H1 (cell line): ENCODE data around the gene ABHD15. TPM values are rescaled to one million over a fixed set of nuclear protein-coding genes. Genes with fewer than 3 reads are reported as not detected.
A peak's percentile ranks its signal among the peaks of the same experiment; 100 is the strongest.

Experiments used
- CTCF ChIA-PET: fragments of 300-600 bp; sonication (Branson Sonifier 250); formaldehyde crosslinking; loops from one replicate; lab custom pipeline; 2021; ENCODE audit not compliant: partially characterized antibody; lab: Charles Lee
- POLR2A ChIA-PET: fragments of 300-600 bp; sonication (Branson Sonifier 250); formaldehyde crosslinking; loops from one replicate; lab custom pipeline; 2021; ENCODE audit warnings: inconsistent platforms; ENCODE audit not compliant: partially characterized antibody; lab: Charles Lee
- DNase-seq, 2 experiments: peaks; one replicate each; pipeline versions ENCODE4 v3.0.0 to v3.0.0-alpha.2; 2010 to 2022; ENCODE audit warnings: low spot score in 2 of 2, low read depth in 1 of 2, mixed read lengths in 1 of 2
- FAIRE-seq: peaks from 2 replicates; lab custom pipeline; 2011; peaks lifted over from hg19 to GRCh38; lab: Jason Lieb, UNC
- H2AFZ ChIP-seq: 2 replicates; pipeline ENCODE4 v1.8.1; 2012; ENCODE audit warnings: low read length, inconsistent platforms
- H2AK5ac ChIP-seq: 2 replicates; pipeline ENCODE4 v1.6.1; 2013; ENCODE audit warnings: low read depth, low read length
- H2BK120ac ChIP-seq: replicated peaks from 2 replicates; pipeline ENCODE3; 2013; ENCODE audit warnings: low read depth, low read length, inconsistent platforms
- H2BK12ac ChIP-seq: 2 replicates; pipeline ENCODE4 v1.6.1; 2013; ENCODE audit warnings: low read depth, low read length
- H2BK15ac ChIP-seq: 2 replicates; pipeline ENCODE4 v1.6.1; 2013; ENCODE audit warnings: low read length
- H2BK20ac ChIP-seq: 2 replicates; pipeline ENCODE4 v1.6.1; 2013; ENCODE audit warnings: low read length
- H2BK5ac ChIP-seq: 2 replicates; pipeline ENCODE4 v1.6.1; 2013; ENCODE audit warnings: low read depth, low read length
- H3K14ac ChIP-seq: 2 replicates; pipeline ENCODE4 v1.6.1; 2013; ENCODE audit warnings: inconsistent platforms; ENCODE audit not compliant: insufficient read length
- H3K18ac ChIP-seq: 2 replicates; pipeline ENCODE4 v1.6.1; 2013; ENCODE audit warnings: low read length; ENCODE audit errors: extremely low read depth
- H3K23ac ChIP-seq: 2 replicates; pipeline ENCODE4 v1.6.1; 2013; ENCODE audit warnings: inconsistent platforms; ENCODE audit not compliant: insufficient read length
- H3K23me2 ChIP-seq: 2 replicates; pipeline ENCODE4 v1.6.1; 2013; ENCODE audit warnings: low read depth, low read length
- H3K27ac ChIP-seq: 2 replicates; pipeline ENCODE4 v1.6.1; 2011; ENCODE audit warnings: low read depth, low read length, inconsistent platforms
- H3K27me3 ChIP-seq, 4 experiments: replicated peaks in 1 of 4; 1 replicate in 1 of 4; 2 replicates in 3 of 4; pipeline versions ENCODE4 v1.6.1 to v1.8.1; 2011 to 2013; ENCODE audit warnings: low read length in 3 of 4, mild to moderate bottlenecking in 3 of 4, inconsistent platforms in 2 of 4, mixed read lengths in 2 of 4, moderate library complexity in 1 of 4; ENCODE audit not compliant: control insufficient read depth in 3 of 4, insufficient read depth in 3 of 4; ENCODE audit errors: extremely low read depth in 1 of 4
- H3K36me3 ChIP-seq, 4 experiments: 2 replicates each; pipeline versions ENCODE4 v1.6.1 to v1.8.1; 2011 to 2013; ENCODE audit warnings: mild to moderate bottlenecking in 4 of 4, low read length in 3 of 4, moderate library complexity in 2 of 4, control low read depth in 1 of 4, inconsistent platforms in 1 of 4; ENCODE audit not compliant: insufficient read depth in 4 of 4, control insufficient read depth in 2 of 4
- H3K4ac ChIP-seq: replicated peaks from 2 replicates; pipeline ENCODE3; 2013; ENCODE audit warnings: low read length, low read depth, mixed read lengths, inconsistent platforms; ENCODE audit not compliant: insufficient read length
- H3K4me1 ChIP-seq, 4 experiments: replicated peaks in 1 of 4; 1 replicate in 1 of 4; 2 replicates in 3 of 4; pipeline versions ENCODE4 v1.6.1 to v1.8.1; 2011 to 2013; ENCODE audit warnings: low read length in 3 of 4, inconsistent platforms in 2 of 4, mixed read lengths in 1 of 4; ENCODE audit not compliant: insufficient read depth in 4 of 4, control insufficient read depth in 3 of 4
- H3K4me2 ChIP-seq, 2 experiments: 2 replicates each; pipeline versions ENCODE4 v1.6.1 to v1.8.1; 2011 to 2013; ENCODE audit warnings: low read depth in 2 of 2, low read length in 2 of 2, control low read depth in 1 of 2, inconsistent platforms in 1 of 2, mild to moderate bottlenecking in 1 of 2; ENCODE audit not compliant: insufficient read depth in 1 of 2
- H3K4me3 ChIP-seq, 4 experiments: fragments of 200-600, 300-600 bp in 1 of 4; sonication (generic), shearing (Covaris generic), sonication (Bioruptor Twin) in 1 of 4; 2 replicates each; pipeline versions ENCODE4 v1.5.1 to v1.8.1; 2011 to 2016; ENCODE audit warnings: low read length in 4 of 4, low read depth in 3 of 4, control low read depth in 2 of 4, inconsistent platforms in 2 of 4, mild to moderate bottlenecking in 2 of 4, mixed read lengths in 1 of 4, moderate library complexity in 1 of 4; ENCODE audit not compliant: insufficient read depth in 2 of 4; ENCODE audit errors: extremely low read depth in 1 of 4
- H3K56ac ChIP-seq: replicated peaks from 2 replicates; pipeline ENCODE3; 2013; ENCODE audit warnings: low read depth, mild to moderate bottlenecking, mixed read lengths, low read length, inconsistent platforms; ENCODE audit not compliant: insufficient read length
- H3K79me1 ChIP-seq: 2 replicates; pipeline ENCODE4 v1.6.1; 2013; ENCODE audit warnings: low read depth, low read length, control low read depth
- H3K79me2 ChIP-seq, 2 experiments: 2 replicates each; pipeline versions ENCODE4 v1.6.1 to v1.8.1; 2012 to 2013; ENCODE audit warnings: low read length in 2 of 2, mild to moderate bottlenecking in 2 of 2, inconsistent platforms in 1 of 2; ENCODE audit not compliant: insufficient read depth in 2 of 2, control insufficient read depth in 1 of 2
- H3K9ac ChIP-seq, 4 experiments: replicated peaks in 1 of 4; 1 replicate in 1 of 4; 2 replicates in 3 of 4; pipeline versions ENCODE4 v1.6.1 to v1.8.1; 2011 to 2013; ENCODE audit warnings: low read depth in 3 of 4, low read length in 3 of 4, control low read depth in 2 of 4, mild to moderate bottlenecking in 2 of 4, moderate library complexity in 2 of 4, inconsistent platforms in 1 of 4; ENCODE audit errors: extremely low read depth in 1 of 4
- H3K9me3 ChIP-seq, 2 experiments: 2 replicates each; pipeline versions ENCODE4 v1.6.1 to v1.8.1; 2012 to 2013; ENCODE audit warnings: mild to moderate bottlenecking in 2 of 2, moderate library complexity in 2 of 2, control low read depth in 1 of 2, inconsistent platforms in 1 of 2, low read depth in 1 of 2, low read length in 1 of 2, mixed read lengths in 1 of 2; ENCODE audit not compliant: insufficient read depth in 2 of 2
- H4K20me1 ChIP-seq, 2 experiments: replicated peaks in 1 of 2; 2 replicates each; pipeline versions ENCODE3 to v1.8.1; 2011 to 2013; ENCODE audit warnings: inconsistent platforms in 2 of 2, low read length in 2 of 2, mild to moderate bottlenecking in 1 of 2; ENCODE audit not compliant: insufficient read depth in 2 of 2, control insufficient read depth in 1 of 2
- H4K5ac ChIP-seq: 2 replicates; pipeline ENCODE4 v1.6.1; 2013; ENCODE audit warnings: low read length, low read depth, mixed read lengths, inconsistent platforms; ENCODE audit not compliant: insufficient read length
- H4K8ac ChIP-seq: 2 replicates; pipeline ENCODE4 v1.8.0; 2013; ENCODE audit warnings: mild to moderate bottlenecking, moderate library complexity, low read length, inconsistent platforms; ENCODE audit not compliant: insufficient read depth; ENCODE audit errors: extremely low read depth
- H4K91ac ChIP-seq: replicated peaks from 2 replicates; pipeline ENCODE3; 2013; ENCODE audit warnings: low read length, mixed read lengths, inconsistent platforms; ENCODE audit not compliant: insufficient read length
- ATF3 ChIP-seq: IDR thresholded peaks from 2 replicates; pipeline ENCODE4 v1.6.1; 2011; ENCODE audit warnings: low read depth, mild to moderate bottlenecking, low read length; ENCODE audit not compliant: insufficient read depth
- CEBPB ChIP-seq: IDR thresholded peaks from 2 replicates; pipeline ENCODE4 v1.6.1; 2012; ENCODE audit warnings: low read depth, low read length
- EGR1 ChIP-seq: IDR thresholded peaks from 2 replicates; pipeline ENCODE4 v1.6.1; 2011; ENCODE audit warnings: low read depth, low read length, borderline replicate concordance
- MAX ChIP-seq: IDR thresholded peaks from 2 replicates; pipeline ENCODE4 v1.6.1; 2012; ENCODE audit warnings: inconsistent platforms
- POLR2AphosphoS5 ChIP-seq: IDR thresholded peaks from 2 replicates; pipeline ENCODE4 v1.6.1; 2011; ENCODE audit warnings: low read depth, low read length
- RBBP5 ChIP-seq: IDR thresholded peaks from 2 replicates; pipeline ENCODE4 v1.7.1; 2012; ENCODE audit warnings: low read depth, mild to moderate bottlenecking, inconsistent platforms, low read length, moderate library complexity, borderline replicate concordance
- SIN3A ChIP-seq, 2 experiments: IDR thresholded peaks in 1 of 2; conservative IDR thresholded peaks in 1 of 2; 2 replicates each; pipeline ENCODE4 v1.6.1; 2011 to 2012; ENCODE audit warnings: low read length in 2 of 2, improper control_type of control experiment in 1 of 2, low read depth in 1 of 2, mild to moderate bottlenecking in 1 of 2
- WGBS, 2 experiments: shearing (Covaris generic) in 1 of 2; methylation state at CpG; one replicate each; pipeline versions ENCODE4 v1.1.6 to v1.1.7; 2013 to 2015; ENCODE audit warnings: low lambda C conversion rate in 2 of 2, mixed read lengths in 2 of 2, inconsistent platforms in 1 of 2, low coverage in 1 of 2, missing lambda C conversion rate in 1 of 2; ENCODE audit not compliant: insufficient replicate concordance in 2 of 2, insufficient coverage in 1 of 2, insufficient read length in 1 of 2; ENCODE audit errors: extremely low coverage in 1 of 2, missing lambda C conversion rate in 1 of 2; 5-methylcytosine and 5-hydroxymethylcytosine counted together
- polyA plus RNA-seq, 7 experiments: library from polyadenylated mRNA; depleted of rRNA in 3 of 7; stranded (reverse) in 5 of 7; unstranded in 2 of 7; fragments of >200 nt in 5 of 7; fragments of 200-250 nt in 2 of 7; gene quantifications; 1 replicate in 5 of 7; 2 replicates in 1 of 7; 4 replicates in 1 of 7; pipeline versions ENCODE4 v1.2.1 to v1.2.3, GENCODE V29; 2011 to 2013; ENCODE audit warnings: missing spikeins in 2 of 7, mixed read lengths in 2 of 7
- total RNA-seq: library from RNA; stranded (reverse); fragmentation: NEBNext Ultra II Directional; extraction: Animal tissue kit (Norgen Biotek cat#: 25700); gene quantifications from 2 replicates; pipeline ENCODE4 v1.2.1, GENCODE V29; 2021
- TF ChIP-seq, protein P1 (sequence below): IDR thresholded peaks from 2 replicates; pipeline ENCODE4 v1.6.1; 2012; ENCODE audit warnings: inconsistent platforms

Gene ABHD15
- total and polyA plus RNA-seq, 2 of the 8 experiments (the other 6 are each of a cell fraction or from before 2014, with no cell fraction given) = 0.88 to 1.7 TPM

DNA sequence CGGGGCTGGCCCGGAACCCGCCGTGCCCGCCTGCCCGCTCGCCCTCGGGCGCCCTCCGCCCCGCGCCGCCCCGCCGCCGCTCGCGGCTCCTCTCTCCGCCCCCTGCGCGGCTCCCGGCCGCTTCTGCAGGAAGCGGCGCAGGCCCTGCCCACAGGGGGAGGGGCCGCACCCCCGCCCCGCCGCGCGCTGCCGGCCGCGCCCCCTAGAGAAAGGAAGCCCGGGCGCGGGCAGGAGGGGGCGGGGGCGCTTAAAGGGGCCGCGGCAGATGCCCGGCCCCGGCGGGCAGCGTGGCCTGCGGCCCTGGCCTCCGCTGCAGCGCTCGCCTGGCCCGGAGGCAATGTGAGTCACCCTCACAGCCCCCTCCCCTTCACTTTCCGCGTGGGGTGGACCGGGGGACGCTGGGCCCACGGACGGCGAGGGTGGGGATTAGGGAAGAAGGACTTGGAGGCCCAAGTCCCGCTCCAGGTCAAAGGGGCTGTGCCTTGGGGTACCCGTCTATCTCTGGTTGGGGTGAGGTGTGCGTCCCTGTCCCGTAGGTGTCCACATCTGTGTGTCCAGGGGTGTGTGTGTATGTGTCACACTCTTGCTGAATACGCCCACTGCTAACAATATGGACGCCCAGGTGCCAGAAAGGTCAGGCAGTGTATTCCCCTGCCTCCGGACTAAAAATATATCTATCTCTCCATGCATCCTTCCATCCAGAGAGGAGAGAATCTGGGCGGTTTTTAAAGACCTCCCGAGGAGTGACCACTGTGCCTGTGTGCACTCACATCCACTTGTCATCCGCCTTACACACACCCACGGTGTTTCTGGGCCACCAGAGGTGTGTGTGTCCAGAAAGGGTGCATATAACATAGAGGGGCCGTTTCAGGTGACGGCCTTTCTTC is 22.9 kb upstream of the ABHD15 start, which contains the start of gene GIT1:
Gene GIT1, minus strand, starts transcription at position 125 of the 887 bp plus-strand sequence. CDS start 270 bp downstream, outside the sequence.
- POLR2A ChIA-PET = interaction anchor here (1.5 to 3.6 kb wide), 4 partner anchors 8 to 22 kb away, joined by 3 to 19 read pairs (median 6); partner anchors contain the start of gene TP53I13
- H4K91ac ChIP-seq = peak within 1 kb of the TSS; percentile 75
- H3K23ac ChIP-seq = no peak within 1 kb of the TSS
- H3K23me2 ChIP-seq = peaks cover 36% of the 10 kb centered on the region; the same call in 1 of the 2 replicates
- H2BK15ac ChIP-seq = peak within 1 kb of the TSS; percentile 97
- H3K4me2 ChIP-seq = peak within 1 kb of the TSS; percentile 93 to 95
- H2BK20ac ChIP-seq = 0 out of 2 replicates have a peak within 1 kb of the TSS, but pooled peaks have one; percentile 61
- peak within 1 kb of the TSS; percentile 1 for H2BK120ac ChIP-seq
- H2AFZ ChIP-seq = no peak within 1 kb of the TSS
- peak within 1 kb of the TSS; percentile 97 for H3K4ac ChIP-seq
- H3K27me3 ChIP-seq = peaks cover 0 to 6% (median 5%) of the 10 kb centered on the region in 4 experiments; a peak in 2 of 7 replicates
- H2BK5ac ChIP-seq = peak within 1 kb of the TSS; percentile 57; the same call in 1 of the 2 replicates
- H3K4me3 ChIP-seq = peak within 1 kb of the TSS; percentile 64 to 82 (median 75)
- H3K79me1 ChIP-seq = peaks cover 18% of the 10 kb centered on the region
- H3K14ac ChIP-seq = no peak within 1 kb of the TSS
- no peak within 1 kb of the TSS; the same call in 1 of the 2 replicates for H2AK5ac ChIP-seq
- peak within 1 kb of the TSS; percentile 45 for H4K5ac ChIP-seq
- CTCF ChIA-PET = interaction anchor here (2.0 to 5.0 kb wide), 4 partner anchors 11 to 25 kb away, joined by 12 to 167 read pairs (median 54); partner anchors contain the start of gene TP53I13
- peak in 1 of 2 experiments; percentile 87 for DNase-seq
- peak within 1 kb of the TSS; percentile 68; the same call in 1 of the 2 replicates for H2BK12ac ChIP-seq
- H3K9me3 ChIP-seq = no peaks in the 10 kb centered on the region
- peak within 1 kb of the TSS in 2 of 4 experiments; percentile 18 to 29; a peak in 4 of 7 replicates for H3K9ac ChIP-seq
- peaks cover 15 to 30% of the 10 kb centered on the region in 2 experiments for H4K20me1 ChIP-seq
- H3K79me2 ChIP-seq = peaks cover 0 to 37% of the 10 kb centered on the region in 2 experiments; a peak in 2 of 4 replicates
- peaks cover 4 to 45% (median 38%) of the 10 kb centered on the region in 4 experiments for H3K4me1 ChIP-seq
- peak within 1 kb of the TSS; percentile 65 for H3K56ac ChIP-seq
- FAIRE-seq = no peak
- peak within 1 kb of the TSS; percentile 78 for H3K18ac ChIP-seq
- peak within 1 kb of the TSS; percentile 28; the same call in 1 of the 2 replicates for H4K8ac ChIP-seq
- WGBS, 2 experiments = 26% methylated on average over 22 of the region's 70 CpGs; no CpG with 5 or more reads in 1 of the 2 experiments
- H3K36me3 ChIP-seq = no peaks in the 10 kb centered on the region
- H3K27ac ChIP-seq = no peak within 1 kb of the TSS
- TF ChIP-seq ATF3 = no peak
- no peak; the same call in 1 of the 2 replicates for TF ChIP-seq RBBP5
- peak in 1 of 2 experiments; percentile 57; a peak in 2 of 4 replicates for TF ChIP-seq SIN3A (conservative IDR thresholded peaks at IDR 0.05 in 1 of 2, IDR thresholded peaks at IDR 0.05 in 1 of 2; ENCODE audit: low read depth in 1 of 2, low read length in 2 of 2)
- no peak for TF ChIP-seq POLR2AphosphoS5
- no peak for TF ChIP-seq CEBPB
- TF ChIP-seq, protein P1, sequence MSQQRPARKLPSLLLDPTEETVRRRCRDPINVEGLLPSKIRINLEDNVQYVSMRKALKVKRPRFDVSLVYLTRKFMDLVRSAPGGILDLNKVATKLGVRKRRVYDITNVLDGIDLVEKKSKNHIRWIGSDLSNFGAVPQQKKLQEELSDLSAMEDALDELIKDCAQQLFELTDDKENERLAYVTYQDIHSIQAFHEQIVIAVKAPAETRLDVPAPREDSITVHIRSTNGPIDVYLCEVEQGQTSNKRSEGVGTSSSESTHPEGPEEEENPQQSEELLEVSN = peak; percentile 46; the same call in 1 of the 2 replicates
- peak; percentile 65; the same call in 1 of the 2 replicates for TF ChIP-seq EGR1
- TF ChIP-seq MAX = peak; percentile 83
